ENCODE data around the gene KCTD10.

KCTD10 gene

DNA sequence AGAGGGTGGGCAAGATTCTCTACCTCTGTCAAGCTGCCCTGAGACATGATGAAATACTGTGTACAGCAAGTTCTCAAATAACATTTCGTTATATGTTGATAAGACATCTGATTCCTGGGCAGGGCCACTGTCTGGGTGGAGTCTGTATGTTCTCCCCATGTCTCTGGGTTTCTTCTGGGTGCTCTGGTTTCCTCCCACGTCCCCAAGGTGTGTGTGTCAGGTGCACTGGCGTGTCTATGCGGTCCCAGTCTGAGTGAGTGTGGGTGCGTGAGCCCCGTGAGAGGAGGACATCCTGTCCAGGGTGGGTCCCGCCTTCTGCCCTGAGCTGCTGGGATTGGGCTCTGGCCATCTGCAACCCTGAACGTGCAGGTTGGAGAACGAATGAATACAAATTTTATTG lies 29.6 kb downstream of the KCTD10 start:
- TF ChIP-seq EGR1 (IDR thresholded peaks at IDR 0.05) (no peak), TAF1 (IDR thresholded peaks at IDR 0.05; ENCODE audit: low read depth) (no peak), RAD21 (IDR thresholded peaks at IDR 0.05; ENCODE audit: low read depth) (no peak), EP300 (IDR thresholded peaks at IDR 0.05; ENCODE audit: borderline replicate concordance) (no peak), FOXM1 (IDR thresholded peaks at IDR 0.05; ENCODE audit: borderline replicate concordance, low read depth) (no peak), TEAD4 (IDR thresholded peaks at IDR 0.05) (no peak), CEBPB (IDR thresholded peaks at IDR 0.05) (no peak), CREB1 (IDR thresholded peaks at IDR 0.05; ENCODE audit: low read depth) (no peak), ZBTB7A (IDR thresholded peaks at IDR 0.05; ENCODE audit: low read depth) (no peak), TCF12 (IDR thresholded peaks at IDR 0.05; ENCODE audit: low read depth) (no peak), NFIC (IDR thresholded peaks at IDR 0.05) (no peak)
- TF ChIP-seq, protein P1, sequence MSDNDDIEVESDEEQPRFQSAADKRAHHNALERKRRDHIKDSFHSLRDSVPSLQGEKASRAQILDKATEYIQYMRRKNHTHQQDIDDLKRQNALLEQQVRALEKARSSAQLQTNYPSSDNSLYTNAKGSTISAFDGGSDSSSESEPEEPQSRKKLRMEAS (IDR thresholded peaks at IDR 0.05): no peak
- TF ChIP-seq, protein P2, sequence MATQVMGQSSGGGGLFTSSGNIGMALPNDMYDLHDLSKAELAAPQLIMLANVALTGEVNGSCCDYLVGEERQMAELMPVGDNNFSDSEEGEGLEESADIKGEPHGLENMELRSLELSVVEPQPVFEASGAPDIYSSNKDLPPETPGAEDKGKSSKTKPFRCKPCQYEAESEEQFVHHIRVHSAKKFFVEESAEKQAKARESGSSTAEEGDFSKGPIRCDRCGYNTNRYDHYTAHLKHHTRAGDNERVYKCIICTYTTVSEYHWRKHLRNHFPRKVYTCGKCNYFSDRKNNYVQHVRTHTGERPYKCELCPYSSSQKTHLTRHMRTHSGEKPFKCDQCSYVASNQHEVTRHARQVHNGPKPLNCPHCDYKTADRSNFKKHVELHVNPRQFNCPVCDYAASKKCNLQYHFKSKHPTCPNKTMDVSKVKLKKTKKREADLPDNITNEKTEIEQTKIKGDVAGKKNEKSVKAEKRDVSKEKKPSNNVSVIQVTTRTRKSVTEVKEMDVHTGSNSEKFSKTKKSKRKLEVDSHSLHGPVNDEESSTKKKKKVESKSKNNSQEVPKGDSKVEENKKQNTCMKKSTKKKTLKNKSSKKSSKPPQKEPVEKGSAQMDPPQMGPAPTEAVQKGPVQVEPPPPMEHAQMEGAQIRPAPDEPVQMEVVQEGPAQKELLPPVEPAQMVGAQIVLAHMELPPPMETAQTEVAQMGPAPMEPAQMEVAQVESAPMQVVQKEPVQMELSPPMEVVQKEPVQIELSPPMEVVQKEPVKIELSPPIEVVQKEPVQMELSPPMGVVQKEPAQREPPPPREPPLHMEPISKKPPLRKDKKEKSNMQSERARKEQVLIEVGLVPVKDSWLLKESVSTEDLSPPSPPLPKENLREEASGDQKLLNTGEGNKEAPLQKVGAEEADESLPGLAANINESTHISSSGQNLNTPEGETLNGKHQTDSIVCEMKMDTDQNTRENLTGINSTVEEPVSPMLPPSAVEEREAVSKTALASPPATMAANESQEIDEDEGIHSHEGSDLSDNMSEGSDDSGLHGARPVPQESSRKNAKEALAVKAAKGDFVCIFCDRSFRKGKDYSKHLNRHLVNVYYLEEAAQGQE (IDR thresholded peaks at IDR 0.05; ENCODE audit: low read depth): no peak
- TF ChIP-seq, protein P3, sequence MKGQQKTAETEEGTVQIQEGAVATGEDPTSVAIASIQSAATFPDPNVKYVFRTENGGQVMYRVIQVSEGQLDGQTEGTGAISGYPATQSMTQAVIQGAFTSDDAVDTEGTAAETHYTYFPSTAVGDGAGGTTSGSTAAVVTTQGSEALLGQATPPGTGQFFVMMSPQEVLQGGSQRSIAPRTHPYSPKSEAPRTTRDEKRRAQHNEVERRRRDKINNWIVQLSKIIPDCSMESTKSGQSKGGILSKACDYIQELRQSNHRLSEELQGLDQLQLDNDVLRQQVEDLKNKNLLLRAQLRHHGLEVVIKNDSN (IDR thresholded peaks at IDR 0.05): no peak

DNA sequence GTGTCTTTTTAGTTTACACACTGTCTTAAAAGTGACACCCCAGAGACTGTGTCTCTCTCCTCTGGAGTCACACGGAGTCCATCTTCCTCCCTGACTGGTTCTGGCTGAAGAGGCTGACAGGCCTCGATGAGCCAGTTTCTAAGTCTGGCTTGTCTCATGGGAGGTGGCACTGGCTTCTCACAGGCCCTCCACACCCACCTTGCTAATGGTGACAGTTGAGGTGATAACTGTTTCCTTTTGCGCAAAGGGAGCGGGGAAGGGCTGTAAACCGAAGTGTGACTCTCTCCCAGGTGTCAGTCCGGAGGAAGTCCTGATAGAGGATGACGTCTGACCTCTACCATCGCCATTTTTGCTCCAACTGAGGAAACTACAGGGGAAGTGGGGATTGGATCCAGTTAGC lies 30.2 kb downstream of the KCTD10 start:
- TF ChIP-seq EGR1 (IDR thresholded peaks at IDR 0.05): no peak
- TF ChIP-seq TAF1 (IDR thresholded peaks at IDR 0.05; ENCODE audit: low read depth): no peak
- TF ChIP-seq CEBPB (IDR thresholded peaks at IDR 0.05): no peak
- TF ChIP-seq CREB1 (IDR thresholded peaks at IDR 0.05; ENCODE audit: low read depth): no peak
- TF ChIP-seq, protein P2 (IDR thresholded peaks at IDR 0.05; ENCODE audit: low read depth): no peak
- TF ChIP-seq TCF12 (IDR thresholded peaks at IDR 0.05; ENCODE audit: low read depth): no peak
- no peak for TF ChIP-seq FOXM1 (IDR thresholded peaks at IDR 0.05; ENCODE audit: borderline replicate concordance, low read depth)
- TF ChIP-seq YY1 (IDR thresholded peaks at IDR 0.05; ENCODE audit: low read depth): no peak

DNA sequence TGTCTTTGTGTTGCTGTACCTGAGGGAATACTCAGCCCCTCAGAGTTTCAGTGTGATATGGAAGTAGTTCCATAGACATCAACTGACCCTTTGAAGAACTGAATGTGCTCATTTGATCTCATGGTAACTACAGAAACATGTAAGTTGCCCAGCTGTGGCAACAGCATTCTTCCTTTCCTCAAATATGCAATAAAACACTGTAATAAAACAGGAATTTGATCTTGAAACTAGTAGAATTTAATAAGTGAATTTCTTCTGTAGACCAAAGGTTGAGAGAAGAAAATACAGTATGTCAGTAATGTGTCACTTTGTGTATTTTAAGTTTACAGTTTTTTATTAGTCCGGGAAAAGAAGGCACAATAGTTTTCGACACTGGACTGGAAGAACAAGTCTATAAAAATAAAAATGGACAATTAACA lies 31.9 kb downstream of the KCTD10 start:
- no peak for TF ChIP-seq TCF12 (IDR thresholded peaks at IDR 0.05; ENCODE audit: low read depth)
- TF ChIP-seq EP300 (IDR thresholded peaks at IDR 0.05; ENCODE audit: borderline replicate concordance): no peak
- no peak for TF ChIP-seq TAF1 (IDR thresholded peaks at IDR 0.05; ENCODE audit: low read depth)
- TF ChIP-seq NFIC (IDR thresholded peaks at IDR 0.05): no peak
- no peak for TF ChIP-seq EGR1 (IDR thresholded peaks at IDR 0.05)
- no peak for TF ChIP-seq ZBTB7A (IDR thresholded peaks at IDR 0.05; ENCODE audit: low read depth)
- TF ChIP-seq, protein P1 (IDR thresholded peaks at IDR 0.05): no peak

DNA sequence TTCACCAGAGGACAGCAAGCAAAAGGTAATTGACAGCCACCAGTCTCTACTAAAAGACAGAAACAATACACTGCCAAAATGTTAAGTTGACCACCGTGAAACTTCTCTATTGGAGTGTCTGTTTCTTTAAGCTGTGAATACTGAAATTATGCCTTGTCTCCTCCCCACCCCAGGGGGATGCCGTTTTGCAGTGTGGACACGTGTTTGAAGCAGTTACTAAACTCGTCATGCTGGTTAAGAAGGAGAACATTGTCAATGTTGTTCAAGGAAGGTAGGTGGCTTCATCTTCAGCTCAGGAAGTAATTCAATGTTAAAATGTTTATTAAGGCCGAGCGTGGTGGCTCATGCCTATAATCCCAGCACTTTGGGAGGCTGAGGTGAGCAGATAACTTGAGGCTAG lies 32.8 kb downstream of the KCTD10 start:
- TF ChIP-seq YY1 (IDR thresholded peaks at IDR 0.05; ENCODE audit: low read depth) (no peak), EP300 (IDR thresholded peaks at IDR 0.05; ENCODE audit: borderline replicate concordance) (no peak), CEBPB (IDR thresholded peaks at IDR 0.05) (no peak), TEAD4 (IDR thresholded peaks at IDR 0.05) (no peak), TCF12 (IDR thresholded peaks at IDR 0.05; ENCODE audit: low read depth) (no peak), EGR1 (IDR thresholded peaks at IDR 0.05) (no peak), ZBTB7A (IDR thresholded peaks at IDR 0.05; ENCODE audit: low read depth) (no peak), CREB1 (IDR thresholded peaks at IDR 0.05; ENCODE audit: low read depth) (no peak), FOXM1 (IDR thresholded peaks at IDR 0.05; ENCODE audit: borderline replicate concordance, low read depth) (no peak), TAF1 (IDR thresholded peaks at IDR 0.05; ENCODE audit: low read depth) (no peak), NFIC (IDR thresholded peaks at IDR 0.05) (no peak), RAD21 (IDR thresholded peaks at IDR 0.05; ENCODE audit: low read depth) (no peak)
- TF ChIP-seq, protein P2 (IDR thresholded peaks at IDR 0.05; ENCODE audit: low read depth): no peak
- TF ChIP-seq, protein P3 (IDR thresholded peaks at IDR 0.05): no peak
- TF ChIP-seq, protein P1 (IDR thresholded peaks at IDR 0.05): no peak

All from Ishikawa (cell line).